Esophagus squamous epithelium (tissue), 5 donors: ENCODE data around the gene N4BP2. TPM values are rescaled to one million over a fixed set of nuclear protein-coding genes. Genes with fewer than 3 reads are reported as not detected.

Experiments used
- DNase-seq: peaks from one replicate; lab custom pipeline; 2025; lab: John Stamatoyannopoulos, UW
- H3K27ac ChIP-seq, 4 donors: fragments of 200-600 bp; sonication (generic); one replicate each; pipeline ENCODE4 v1.5.1; 2016 to 2019; ENCODE audit warnings: mild to moderate bottlenecking in 1 of 4
- H3K27me3 ChIP-seq, 4 donors: fragments of 200-600 bp; sonication (generic); 1 replicate in 3 of 4; 2 replicates in 1 of 4; pipeline versions ENCODE4 v1.5.1 to v1.6.0; 2017 to 2021; ENCODE audit warnings: antibody characterized with exemption in 1 of 4
- H3K36me3 ChIP-seq, 3 donors: fragments of 200-600 bp; sonication (generic); one replicate each; pipeline ENCODE4 v1.5.1; 2016 to 2019
- H3K4me1 ChIP-seq, 3 donors: fragments of 200-600 bp; sonication (generic); one replicate each; pipeline ENCODE4 v1.5.1; 2017 to 2019
- H3K4me3 ChIP-seq, 4 donors: fragments of 200-600 bp; sonication (generic); 1 replicate in 3 of 4; 2 replicates in 1 of 4; pipeline ENCODE4 v1.5.1; 2016 to 2019; ENCODE audit warnings: mild to moderate bottlenecking in 2 of 4, moderate library complexity in 1 of 4
- H3K9me3 ChIP-seq, 3 donors: fragments of 200-600 bp; sonication (generic); one replicate each; pipeline ENCODE4 v1.5.1; 2016 to 2019
- POLR2A ChIP-seq, 4 donors: fragments of 450-650 bp; IDR thresholded peaks; one replicate each; pipeline ENCODE4 v1.6.1; 2017; ENCODE audit warnings: antibody characterized with exemption in 4 of 4, mild to moderate bottlenecking in 4 of 4, moderate library complexity in 3 of 4
- WGBS, 2 donors: methylation state at CpG; one replicate each; pipeline ENCODE4 v1.1.5; 2018; 5-methylcytosine and 5-hydroxymethylcytosine counted together
- intact Hi-C: fragments of 100-400 bp; cut with DNase I; formaldehyde crosslinking; loops from one replicate; pipeline ENCODE4 v1.15.0; 2022
- total RNA-seq, 4 donors: library from RNA; depleted of rRNA; stranded (reverse); fragments of >200 nt; gene quantifications; one replicate each; pipeline ENCODE4 v1.1.0, GENCODE V29; 2016
- TF ChIP-seq, protein P1 (sequence below), 6 experiments: fragments of 450-650 bp in 4 of 6; fragments of 200-600 bp in 2 of 6; sonication (generic) in 2 of 6; IDR thresholded peaks; one replicate each; pipeline ENCODE4 v1.5.1; 2016 to 2019; ENCODE audit warnings: antibody characterized with exemption in 6 of 6, mild to moderate bottlenecking in 4 of 6, moderate library complexity in 4 of 6
- donor health status: DM: yes; HTN: yes; CAD: no.

N4BP2 gene
- total RNA-seq, 4 donors from 2014 or later: 4.2 to 11.1 (median 6.7) TPM

DNA sequence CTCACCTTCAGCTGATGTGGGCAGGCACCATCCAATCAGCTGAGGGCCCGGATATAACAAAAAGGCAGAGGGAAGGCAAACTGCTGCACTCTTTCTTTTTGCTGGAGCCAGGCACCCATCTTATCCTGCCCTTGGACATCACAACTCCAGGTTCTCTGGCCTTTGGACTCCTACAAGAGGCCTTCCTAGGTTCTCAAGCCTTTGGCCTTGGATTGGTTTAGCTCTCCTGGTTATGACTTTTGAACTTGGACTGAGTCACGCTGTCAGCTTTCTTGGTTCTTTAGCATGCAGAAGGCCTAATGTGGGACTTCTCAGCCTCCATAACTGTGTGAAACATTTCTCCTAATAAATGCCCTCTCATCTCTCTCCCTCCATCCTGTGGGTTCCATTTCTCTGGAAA is 23.0 kb upstream of the N4BP2 start:
- no peaks in the 10 kb centered on the region for H3K27me3 ChIP-seq
- no peaks in the 10 kb centered on the region for H3K4me1 ChIP-seq
- no peaks in the 10 kb centered on the region for H3K36me3 ChIP-seq
- TF ChIP-seq, protein P1, sequence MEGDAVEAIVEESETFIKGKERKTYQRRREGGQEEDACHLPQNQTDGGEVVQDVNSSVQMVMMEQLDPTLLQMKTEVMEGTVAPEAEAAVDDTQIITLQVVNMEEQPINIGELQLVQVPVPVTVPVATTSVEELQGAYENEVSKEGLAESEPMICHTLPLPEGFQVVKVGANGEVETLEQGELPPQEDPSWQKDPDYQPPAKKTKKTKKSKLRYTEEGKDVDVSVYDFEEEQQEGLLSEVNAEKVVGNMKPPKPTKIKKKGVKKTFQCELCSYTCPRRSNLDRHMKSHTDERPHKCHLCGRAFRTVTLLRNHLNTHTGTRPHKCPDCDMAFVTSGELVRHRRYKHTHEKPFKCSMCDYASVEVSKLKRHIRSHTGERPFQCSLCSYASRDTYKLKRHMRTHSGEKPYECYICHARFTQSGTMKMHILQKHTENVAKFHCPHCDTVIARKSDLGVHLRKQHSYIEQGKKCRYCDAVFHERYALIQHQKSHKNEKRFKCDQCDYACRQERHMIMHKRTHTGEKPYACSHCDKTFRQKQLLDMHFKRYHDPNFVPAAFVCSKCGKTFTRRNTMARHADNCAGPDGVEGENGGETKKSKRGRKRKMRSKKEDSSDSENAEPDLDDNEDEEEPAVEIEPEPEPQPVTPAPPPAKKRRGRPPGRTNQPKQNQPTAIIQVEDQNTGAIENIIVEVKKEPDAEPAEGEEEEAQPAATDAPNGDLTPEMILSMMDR (IDR thresholded peaks at IDR 0.05): no peak
- TF ChIP-seq POLR2A (IDR thresholded peaks at IDR 0.05): no peak
- H3K4me3 ChIP-seq: no peak overlapping the region
- no peak for DNase-seq
- intact Hi-C loops: no loop called here
- H3K9me3 ChIP-seq: no peaks in the 10 kb centered on the region
- H3K27ac ChIP-seq: no peak overlapping the region
- WGBS, 2 donors: 42 to 68% methylated on average over 2 of the region's 2 CpGs

DNA sequence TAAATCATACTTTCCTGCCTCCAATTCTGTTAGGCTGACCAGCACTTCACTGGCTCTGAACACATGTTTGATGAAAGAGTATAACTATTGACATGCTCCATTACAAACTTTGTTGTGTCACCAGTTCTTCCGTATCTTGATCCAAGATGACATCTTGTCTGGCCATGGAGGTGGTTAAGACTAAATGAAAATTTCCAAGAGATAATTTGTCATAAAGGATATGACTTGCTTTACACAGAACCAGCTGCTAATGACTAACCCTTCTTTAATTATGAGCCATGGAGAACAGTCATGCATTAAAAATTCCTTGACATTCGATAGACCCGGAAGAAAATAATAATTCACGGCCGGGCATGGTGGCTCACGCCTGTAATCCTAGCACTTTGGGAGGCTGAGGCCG is 17.7 kb upstream of the N4BP2 start:
- H3K4me3 ChIP-seq: no peak overlapping the region
- peak overlapping the region in 1 of 4 donors; percentile 42 for H3K27ac ChIP-seq
- no peak for TF ChIP-seq POLR2A (IDR thresholded peaks at IDR 0.05)
- TF ChIP-seq, protein P1 (IDR thresholded peaks at IDR 0.05): no peak
- H3K27me3 ChIP-seq: no peaks in the 10 kb centered on the region
- intact Hi-C loops: no loop called here
- WGBS, 2 donors: 44 to 74% methylated on average over 7 of the region's 7 CpGs
- no peak for DNase-seq
- no peaks in the 10 kb centered on the region for H3K36me3 ChIP-seq
- H3K9me3 ChIP-seq: no peaks in the 10 kb centered on the region
- H3K4me1 ChIP-seq: no peaks in the 10 kb centered on the region

DNA sequence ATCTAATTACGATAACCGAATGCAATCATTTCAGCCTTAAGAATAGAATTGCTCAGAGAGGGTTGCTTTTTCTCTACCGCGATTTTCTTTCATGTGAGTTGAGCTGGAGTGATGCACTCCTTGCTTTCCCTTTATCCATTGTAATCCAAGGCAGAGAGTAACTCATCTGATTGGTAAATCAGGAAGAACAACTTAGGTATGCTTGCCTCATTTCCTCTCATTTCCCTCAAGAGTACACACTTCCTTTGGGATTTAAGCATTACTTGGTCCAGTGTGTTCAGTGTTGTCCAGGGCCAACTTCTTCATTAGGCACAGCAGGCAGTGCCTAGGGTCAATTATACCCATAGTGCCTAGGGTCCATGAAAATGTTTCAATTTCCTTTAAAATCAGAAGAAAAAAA is 15.7 kb upstream of the N4BP2 start:
- DNase-seq: no peak
- H3K4me1 ChIP-seq: peaks cover 0 to 1% (median 0%) of the 10 kb centered on the region in 3 donors
- WGBS, 2 donors: 89 to 91% methylated on average over 4 of the region's 4 CpGs
- intact Hi-C loops: no loop called here
- H3K9me3 ChIP-seq: no peaks in the 10 kb centered on the region
- no peak for TF ChIP-seq POLR2A (IDR thresholded peaks at IDR 0.05)
- TF ChIP-seq, protein P1 (IDR thresholded peaks at IDR 0.05): no peak
- no peak overlapping the region for H3K4me3 ChIP-seq
- H3K27me3 ChIP-seq: no peaks in the 10 kb centered on the region
- H3K36me3 ChIP-seq: no peaks in the 10 kb centered on the region
- no peak overlapping the region for H3K27ac ChIP-seq

DNA sequence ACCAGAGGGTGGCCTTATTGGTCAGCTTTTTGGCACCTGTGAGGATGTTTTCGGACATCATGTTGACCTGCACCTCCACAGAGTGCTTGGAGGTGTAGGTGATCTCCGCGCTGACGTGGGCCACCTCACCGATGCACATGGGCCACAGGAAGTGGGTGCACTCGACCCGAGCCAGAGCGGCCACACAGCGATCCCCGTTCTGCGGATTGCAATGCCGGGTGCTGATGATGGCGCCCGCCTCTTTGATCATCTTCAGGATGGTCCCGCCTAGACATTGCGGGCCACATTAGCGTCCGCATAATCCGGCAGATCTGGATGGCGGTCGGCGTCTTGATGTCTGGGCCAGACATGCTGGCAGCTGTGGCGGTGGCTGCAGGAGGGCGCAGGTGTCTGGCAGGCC is 12.9 kb upstream of the N4BP2 start:
- WGBS, 2 donors: 96% methylated on average over 11 to 18 of the region's 24 CpGs
- TF ChIP-seq, protein P1 (IDR thresholded peaks at IDR 0.05): no peak
- no peak for TF ChIP-seq POLR2A (IDR thresholded peaks at IDR 0.05)

DNA sequence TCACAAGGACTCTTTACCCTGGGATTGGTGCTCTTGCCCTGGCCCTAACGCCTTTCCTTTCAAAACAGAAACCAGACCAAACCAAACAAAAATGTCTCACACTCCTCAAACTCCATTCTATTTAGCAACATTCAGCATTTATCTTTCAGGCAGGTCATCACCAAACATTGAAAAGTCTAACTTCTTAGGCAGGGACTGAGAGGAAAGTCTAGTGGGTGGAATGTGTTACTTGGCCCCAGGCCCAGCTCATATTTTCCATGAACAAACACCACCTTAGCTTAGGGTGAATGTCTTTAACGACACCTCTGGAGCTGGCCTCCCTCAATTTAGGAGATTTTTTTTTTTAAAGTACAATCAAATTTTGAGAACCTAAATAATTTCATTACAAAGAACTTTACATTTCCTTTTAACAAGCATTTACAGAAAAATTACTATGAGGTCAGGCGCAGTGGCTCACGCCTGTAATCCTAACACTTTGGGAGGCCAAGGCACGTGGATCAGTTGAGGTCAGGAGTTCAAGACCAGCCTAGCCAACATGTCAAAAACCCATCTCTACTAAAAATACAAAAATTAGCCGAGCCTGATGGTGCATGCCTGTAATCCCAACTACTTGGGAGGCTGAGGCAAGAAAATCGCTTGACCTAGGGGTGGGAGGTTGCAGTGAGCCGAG is 10.2 kb upstream of the N4BP2 start:
- intact Hi-C loops: no loop called here
- 67 to 70% methylated on average over 8 of the region's 8 CpGs for WGBS, 2 donors

More for the DNA sequence above, 12.9 kb upstream of the N4BP2 start:
- no peak for DNase-seq
- Histone ChIP-seq H3K9me3 (no peaks in the 10 kb centered on the region), H3K4me1 (peaks cover 0 to 10% (median 0%) of the 10 kb centered on the region in 3 donors), H3K27me3 (no peaks in the 10 kb centered on the region), H3K4me3 (no peak overlapping the region), H3K36me3 (no peaks in the 10 kb centered on the region), H3K27ac (no peak overlapping the region)
- intact Hi-C loops: no loop called here

More for the DNA sequence above, 10.2 kb upstream of the N4BP2 start:
- Histone ChIP-seq H3K36me3 (no peaks in the 10 kb centered on the region), H3K4me3 (no peak overlapping the region), H3K9me3 (no peaks in the 10 kb centered on the region), H3K27ac (no peak overlapping the region), H3K4me1 (peaks cover 0 to 20% (median 0%) of the 10 kb centered on the region in 3 donors), H3K27me3 (no peaks in the 10 kb centered on the region)
- DNase-seq: no peak
- TF ChIP-seq POLR2A (IDR thresholded peaks at IDR 0.05): no peak
- TF ChIP-seq, protein P1 (IDR thresholded peaks at IDR 0.05): no peak
